Smooth muscle cell (in vitro differentiated cells): Measurements from ENCODE around the gene PSMB5. TPM values are rescaled to one million over a fixed set of nuclear protein-coding genes. Genes with fewer than 3 reads are reported as not detected.

Source experiments
- DNase-seq: peaks from one replicate; lab custom pipeline; 2025; ENCODE audit not compliant: unreplicated experiment; lab: John Stamatoyannopoulos, UW
- H2AFZ ChIP-seq: fragments of 200-600 bp; sonication (generic); 2 replicates; pipeline ENCODE4 v1.6.0; 2016; ENCODE audit warnings: antibody characterized with exemption, low read depth, mild to moderate bottlenecking
- H3F3A ChIP-seq: fragments of 200-600 bp; sonication (generic); 2 replicates; pipeline ENCODE4 v1.6.0; 2017; ENCODE audit warnings: antibody characterized with exemption, low read depth
- H3K27ac ChIP-seq: fragments of 200-600 bp; sonication (generic); 2 replicates; pipeline ENCODE4 v1.5.1; 2016; ENCODE audit warnings: low read depth, mild to moderate bottlenecking
- H3K27me3 ChIP-seq: fragments of 200-600 bp; sonication (generic); 2 replicates; pipeline ENCODE4 v1.6.1; 2016; ENCODE audit warnings: low read depth, mild to moderate bottlenecking
- H3K36me3 ChIP-seq: fragments of 200-600 bp; sonication (generic); 2 replicates; pipeline ENCODE4 v1.5.1; 2016; ENCODE audit warnings: low read depth
- H3K4me1 ChIP-seq: fragments of 200-600 bp; sonication (generic); 2 replicates; pipeline ENCODE4 v1.5.1; 2016; ENCODE audit warnings: low read depth
- H3K4me2 ChIP-seq: fragments of 200-600 bp; sonication (generic); 2 replicates; pipeline ENCODE4 v1.6.0; 2016; ENCODE audit warnings: mild to moderate bottlenecking
- H3K4me3 ChIP-seq: fragments of 200-600 bp; sonication (generic); 2 replicates; pipeline ENCODE4 v1.5.1; 2016; ENCODE audit warnings: mild to moderate bottlenecking
- H3K79me2 ChIP-seq: fragments of 200-600 bp; sonication (generic); 2 replicates; pipeline ENCODE4 v1.6.0; 2016; ENCODE audit warnings: low read depth, mild to moderate bottlenecking
- H3K9ac ChIP-seq: fragments of 200-600 bp; sonication (generic); 2 replicates; pipeline ENCODE4 v1.6.0; 2016; ENCODE audit warnings: low read depth
- H3K9me3 ChIP-seq: fragments of 200-600 bp; sonication (generic); replicated peaks from 2 replicates; pipeline ENCODE4 v1.5.1; 2016; ENCODE audit warnings: low read depth
- H4K20me1 ChIP-seq: fragments of 200-600 bp; sonication (generic); 2 replicates; pipeline ENCODE4 v1.6.0; 2016; ENCODE audit warnings: low read depth
- CTCF ChIP-seq: fragments of 200-600 bp; sonication (generic); IDR thresholded peaks from 2 replicates; pipeline ENCODE4 v1.5.1; 2017; ENCODE audit warnings: borderline replicate concordance, mild to moderate bottlenecking, antibody characterized with exemption; ENCODE audit not compliant: insufficient read depth, poor library complexity, severe bottlenecking
- WGBS: methylation state at CpG from one replicate; pipeline ENCODE4 v1.1.7; 2016; ENCODE audit warnings: low lambda C conversion rate; 5-methylcytosine and 5-hydroxymethylcytosine counted together
- polyA plus RNA-seq: library from polyadenylated mRNA; unstranded; fragments of >200 nt; fragmentation: Nextera tagmentation; extraction: Ambion mirVana; gene quantifications from 2 replicates; pipeline ENCODE4 v1.2.1, GENCODE V29; 2016
- total RNA-seq: library from RNA; depleted of rRNA; stranded (reverse); fragments of >200 nt; gene quantifications from 2 replicates; pipeline ENCODE4 v1.2.3, GENCODE V29; 2014

PSMB5 gene
- total and polyA plus RNA-seq, 2 experiments from 2014 or later: 183 to 374 TPM

GRCh38 chr14:23023795-23024152, 10.9 kb downstream of the PSMB5 start:
- peaks cover 11% of the 10 kb centered on the region for H3F3A ChIP-seq
- H2AFZ ChIP-seq: no peak overlapping the region
- no peaks in the 10 kb centered on the region for H3K79me2 ChIP-seq
- TF ChIP-seq CTCF: no peak
- no peak for DNase-seq
- no peaks in the 10 kb centered on the region for H3K36me3 ChIP-seq
- no peaks in the 10 kb centered on the region for H3K27me3 ChIP-seq
- no peak overlapping the region for H3K9ac ChIP-seq
- no peak overlapping the region for H3K4me2 ChIP-seq
- H3K4me3 ChIP-seq: no peak overlapping the region
- peaks cover 22% of the 10 kb centered on the region for H4K20me1 ChIP-seq
- H3K4me1 ChIP-seq: no peaks in the 10 kb centered on the region
- WGBS: 98% methylated on average over 2 of the region's 2 CpGs
- no peaks in the 10 kb centered on the region for H3K9me3 ChIP-seq
- H3K27ac ChIP-seq: no peak overlapping the region

GRCh38 chr14:23023022-23023794, 11.5 kb downstream of the PSMB5 start:
- DNase-seq: no peak
- H4K20me1 ChIP-seq: peaks cover 16% of the 10 kb centered on the region

GRCh38 chr14:23021889-23022442, 12.7 kb downstream of the PSMB5 start:
- Histone ChIP-seq H3K27me3 (no peaks in the 10 kb centered on the region), H3K4me1 (no peaks in the 10 kb centered on the region), H2AFZ (no peak overlapping the region), H3K79me2 (no peaks in the 10 kb centered on the region), H3K9me3 (no peaks in the 10 kb centered on the region), H3K4me2 (no peak overlapping the region), H3K4me3 (no peak overlapping the region), H3K9ac (no peak overlapping the region), H3F3A (peaks cover 8% of the 10 kb centered on the region), H3K36me3 (no peaks in the 10 kb centered on the region), H3K27ac (no peak overlapping the region), H4K20me1 (peaks cover 7% of the 10 kb centered on the region)
- WGBS: 59% methylated on average over 7 of the region's 7 CpGs
- no peak for TF ChIP-seq CTCF
- DNase-seq: no peak

More at GRCh38 chr14:23023022-23023794, 11.5 kb downstream of the PSMB5 start:
- H3K9ac ChIP-seq: no peak overlapping the region
- TF ChIP-seq CTCF: no peak
- no peaks in the 10 kb centered on the region for H3K79me2 ChIP-seq
- peaks cover 8% of the 10 kb centered on the region for H3F3A ChIP-seq
- 86% methylated on average over 8 of the region's 8 CpGs for WGBS
- H3K27me3 ChIP-seq: no peaks in the 10 kb centered on the region
- H3K4me3 ChIP-seq: no peak overlapping the region
- H3K4me2 ChIP-seq: no peak overlapping the region
- no peaks in the 10 kb centered on the region for H3K36me3 ChIP-seq
- no peaks in the 10 kb centered on the region for H3K9me3 ChIP-seq
- H3K4me1 ChIP-seq: no peaks in the 10 kb centered on the region
- H3K27ac ChIP-seq: no peak overlapping the region
- H2AFZ ChIP-seq: no peak overlapping the region

GRCh38 chr14:23021434-23021833, 13.3 kb downstream of the PSMB5 start:
- H3K9ac ChIP-seq: no peak overlapping the region

More at GRCh38 chr14:23021434-23021833, 13.3 kb downstream of the PSMB5 start:
- no peaks in the 10 kb centered on the region for H3K79me2 ChIP-seq
- H3F3A ChIP-seq: peaks cover 7% of the 10 kb centered on the region
- no peaks in the 10 kb centered on the region for H3K9me3 ChIP-seq
- no peak for TF ChIP-seq CTCF
- no peaks in the 10 kb centered on the region for H3K27me3 ChIP-seq
- no peaks in the 10 kb centered on the region for H3K36me3 ChIP-seq
- no peak for DNase-seq
- H3K4me1 ChIP-seq: no peaks in the 10 kb centered on the region
- H4K20me1 ChIP-seq: peaks cover 6% of the 10 kb centered on the region
- WGBS: 71% methylated on average over 9 of the region's 9 CpGs
- no peak overlapping the region for H3K4me3 ChIP-seq
- no peak overlapping the region for H3K4me2 ChIP-seq
- no peak overlapping the region for H3K27ac ChIP-seq
- no peak overlapping the region for H2AFZ ChIP-seq
